GM21619 (cell line): Measurements from ENCODE around the gene CDY2B.
"Not testable (repeated sequence)": the region's sequence is repeated elsewhere in the genome, so short reads cannot be mapped to it uniquely, and the experiment has no call there.

Source experiments
- ATAC-seq: cut with Tn5 transposase; IDR thresholded peaks from one replicate; pipeline ENCODE4 v1.9.1; 2021; ENCODE audit not compliant: unreplicated experiment

CDY2B gene

GRCh38 chrY:17880120-17880519 is at the start of gene CDY2B:
CDY2B (minus strand) TSS chrY:17880220; CDS start chrY:17879892, 328 bp downstream.
- not testable (repeated sequence) for ATAC-seq

GRCh38 chrY:17908009-17908408 is 28.0 kb upstream of the CDY2B start:
- not testable (repeated sequence) for ATAC-seq

- ATAC-seq = not testable (repeated sequence)
These were observed 27.3 kb upstream of the CDY2B start for GRCh38 chrY:17907351-17907750.

GRCh38 chrY:17881697-17882096 is 1.7 kb upstream of the CDY2B start:
- ATAC-seq = not testable (repeated sequence)

- ATAC-seq = not testable (repeated sequence)
These were observed 3.3 kb downstream of the CDY2B start for GRCh38 chrY:17876767-17877166.

- not testable (repeated sequence) for ATAC-seq
These were observed 4.6 kb downstream of the CDY2B start for GRCh38 chrY:17875401-17875800.

GRCh38 chrY:17871194-17871903 is 8.7 kb downstream of the CDY2B start:
- ATAC-seq = not testable (repeated sequence)

- not testable (repeated sequence) for ATAC-seq
These were observed 9.3 kb downstream of the CDY2B start for GRCh38 chrY:17870737-17871136.

- ATAC-seq = not testable (repeated sequence)
These were observed 12.2 kb downstream of the CDY2B start for GRCh38 chrY:17867850-17868249.

GRCh38 chrY:17860634-17861033 is 19.4 kb downstream of the CDY2B start:
- not testable (repeated sequence) for ATAC-seq

- ATAC-seq = not testable (repeated sequence)
These were observed 22.8 kb downstream of the CDY2B start for GRCh38 chrY:17856963-17857848.

GRCh38 chrY:17856508-17856907 is 23.5 kb downstream of the CDY2B start:
- not testable (repeated sequence) for ATAC-seq

- ATAC-seq = not testable (repeated sequence)
These were observed 30.9 kb downstream of the CDY2B start for GRCh38 chrY:17849131-17849530.

GRCh38 chrY:17832149-17832548 is 47.9 kb downstream of the CDY2B start:
- ATAC-seq = not testable (repeated sequence)
